Amygdala (tissue), 56 donors: ENCODE measurements around the gene HSPB3.
"Not testable (repeated sequence)": the region's sequence is repeated elsewhere in the genome, so short reads cannot be mapped to it uniquely, and the experiment has no call there.

Experiments
- DNase-seq, 56 donors: peaks; one replicate each; lab custom pipeline; 2025; lab: John Stamatoyannopoulos, UW

HSPB3 gene

GRCh38 chr5:54454602-54455001 is 897 bp upstream of the HSPB3 start:
- DNase-seq, result no peak

GRCh38 chr5:54457094-54457862 is 1.8 kb downstream of the HSPB3 start:
- DNase-seq, result peak in 4 of 56 donors; percentile 3 to 29 (median 14)

GRCh38 chr5:54458221-54458620 is 2.7 kb downstream of the HSPB3 start:
- DNase-seq, result no peak

GRCh38 chr5:54460181-54460919 is 4.9 kb downstream of the HSPB3 start:
- DNase-seq, result no peak

GRCh38 chr5:54462281-54462680 is 6.8 kb downstream of the HSPB3 start:
- no peak for DNase-seq

- DNase-seq, result no peak
These were observed 8.2 kb downstream of the HSPB3 start for GRCh38 chr5:54463713-54464112.

- DNase-seq, result peak in 1 of 56 donors; percentile 8
These were observed 14.1 kb downstream of the HSPB3 start for GRCh38 chr5:54469622-54470021.

- no peak for DNase-seq
These were observed 14.6 kb downstream of the HSPB3 start for GRCh38 chr5:54470128-54470527.

- no peak for DNase-seq
These were observed 15.2 kb downstream of the HSPB3 start for GRCh38 chr5:54470677-54471076.

GRCh38 chr5:54471398-54471797 is 15.9 kb downstream of the HSPB3 start:
- no peak for DNase-seq

GRCh38 chr5:54476682-54477081 is 21.2 kb downstream of the HSPB3 start:
- DNase-seq, result no peak

GRCh38 chr5:54477941-54478478 is 22.5 kb downstream of the HSPB3 start:
- DNase-seq, result no peak

GRCh38 chr5:54480296-54480695 is 24.8 kb downstream of the HSPB3 start:
- DNase-seq, result no peak

GRCh38 chr5:54484219-54484894 is 28.9 kb downstream of the HSPB3 start:
- no peak for DNase-seq

- not testable (repeated sequence) for DNase-seq
These were observed 30.2 kb downstream of the HSPB3 start for GRCh38 chr5:54485659-54486058.

GRCh38 chr5:54489648-54489979 is 34.1 kb downstream of the HSPB3 start:
- not testable (repeated sequence) for DNase-seq

- no peak for DNase-seq
These were observed 35.8 kb downstream of the HSPB3 start for GRCh38 chr5:54491326-54491725.

GRCh38 chr5:54492178-54492577 is 36.7 kb downstream of the HSPB3 start:
- no peak for DNase-seq

GRCh38 chr5:54495027-54495426 is 39.5 kb downstream of the HSPB3 start:
- no peak for DNase-seq
